MM.1S (cell line): ENCODE data around the gene HRAS.

Experiments
- DNase-seq: peaks from one replicate; pipeline ENCODE4 v3.0.0-alpha.2; 2015
- H2AFZ ChIP-seq: fragments of 300-600 bp; sonication (generic); 2 replicates; pipeline ENCODE4 v1.6.0; 2016; ENCODE audit warnings: antibody characterized with exemption, low read length
- H3F3A ChIP-seq: fragments of 300-600 bp; sonication (generic); 2 replicates; pipeline ENCODE4 v1.6.1; 2016; ENCODE audit warnings: mild to moderate bottlenecking, antibody characterized with exemption, low read length, moderate library complexity, mixed read lengths; ENCODE audit not compliant: insufficient read depth
- H3K27ac ChIP-seq: fragments of 300-600 bp; sonication (generic); 2 replicates; pipeline ENCODE4 v1.5.1; 2016; ENCODE audit warnings: mild to moderate bottlenecking, low read length
- H3K27me3 ChIP-seq: fragments of 300-600 bp; sonication (generic); replicated peaks from 2 replicates; pipeline ENCODE4 v1.6.0; 2016; ENCODE audit warnings: low read length; ENCODE audit not compliant: insufficient read depth
- H3K36me3 ChIP-seq: fragments of 300-600 bp; sonication (generic); replicated peaks from 2 replicates; pipeline ENCODE4 v1.6.1; 2016; ENCODE audit warnings: mild to moderate bottlenecking, low read length, mixed read lengths; ENCODE audit not compliant: insufficient read depth
- H3K4me1 ChIP-seq: fragments of 300-600 bp; sonication (generic); 2 replicates; pipeline ENCODE4 v1.6.1; 2016; ENCODE audit warnings: low read length, mixed read lengths
- H3K4me2 ChIP-seq: fragments of 300-600 bp; sonication (generic); 2 replicates; pipeline ENCODE4 v1.6.0; 2016; ENCODE audit warnings: low read depth, low read length
- H3K4me3 ChIP-seq: fragments of 300-600 bp; sonication (generic); 2 replicates; pipeline ENCODE4 v1.5.1; 2016; ENCODE audit warnings: low read length, mixed read lengths
- H3K79me2 ChIP-seq: fragments of 300-600 bp; sonication (generic); 2 replicates; pipeline ENCODE4 v1.6.1; 2016; ENCODE audit warnings: mixed run types, low read length, mixed read lengths
- H3K9ac ChIP-seq: fragments of 300-600 bp; sonication (generic); 2 replicates; pipeline ENCODE4 v1.6.1; 2016; ENCODE audit warnings: low read length, mixed read lengths
- H3K9me2 ChIP-seq: fragments of 300-600 bp; sonication (generic); replicated peaks from 2 replicates; pipeline ENCODE4 v1.6.1; 2016; ENCODE audit warnings: mild to moderate bottlenecking, low read length, mixed read lengths; ENCODE audit not compliant: insufficient read depth
- H3K9me3 ChIP-seq: fragments of 300-600 bp; sonication (generic); replicated peaks from 2 replicates; pipeline ENCODE4 v1.6.1; 2016; ENCODE audit warnings: mild to moderate bottlenecking, low read length, mixed read lengths; ENCODE audit not compliant: insufficient read depth
- H4K20me1 ChIP-seq: fragments of 300-600 bp; sonication (generic); 2 replicates; pipeline ENCODE4 v1.6.1; 2016; ENCODE audit warnings: mild to moderate bottlenecking, low read length, moderate library complexity, mixed read lengths; ENCODE audit not compliant: insufficient read depth
- CTCF ChIP-seq: fragments of 300-600 bp; sonication (generic); IDR thresholded peaks from 2 replicates; pipeline ENCODE4 v1.5.1; 2016; ENCODE audit warnings: antibody characterized with exemption, low read length, mixed read lengths
- EZH2 ChIP-seq: fragments of 300-600 bp; sonication (generic); optimal IDR thresholded peaks from 2 replicates; pipeline ENCODE3; 2017; ENCODE audit warnings: low read depth, mild to moderate bottlenecking, antibody characterized with exemption, low read length, mixed read lengths
- EZH2phosphoT487 ChIP-seq: fragments of 300-600 bp; sonication (generic); IDR thresholded peaks from 2 replicates; pipeline ENCODE4 v1.6.1; 2018; ENCODE audit warnings: antibody characterized with exemption, low read length

The HRAS gene

GRCh38 chr11:512761-513595 lies 22.4 kb downstream of the HRAS start:
- Histone ChIP-seq H3K9me3 (no peaks in the 10 kb centered on the region), H3K4me1 (no peaks in the 10 kb centered on the region), H3K9me2 (no peaks in the 10 kb centered on the region), H3K9ac (no peak overlapping the region), H4K20me1 (no peaks in the 10 kb centered on the region), H3K27me3 (no peaks in the 10 kb centered on the region), H3F3A (no peaks in the 10 kb centered on the region), H3K79me2 (no peaks in the 10 kb centered on the region), H2AFZ (no peak overlapping the region), H3K36me3 (no peaks in the 10 kb centered on the region), H3K4me2 (no peak overlapping the region), H3K27ac (no peak overlapping the region), H3K4me3 (no peak overlapping the region)
- DNase-seq = no peak
- TF ChIP-seq CTCF (no peak), EZH2 (no peak), EZH2phosphoT487 (no peak)

- TF ChIP-seq CTCF = no peak
- TF ChIP-seq EZH2 = no peak
- TF ChIP-seq EZH2phosphoT487 = no peak
- Histone ChIP-seq H3K27me3 (no peaks in the 10 kb centered on the region), H3K9me3 (no peaks in the 10 kb centered on the region), H3F3A (0 out of 2 replicates have a peak, but pooled peaks cover 3% of the 10 kb centered on the region), H3K36me3 (no peaks in the 10 kb centered on the region), H3K4me3 (no peak overlapping the region), H3K9me2 (no peaks in the 10 kb centered on the region), H3K4me2 (no peak overlapping the region), H3K4me1 (no peaks in the 10 kb centered on the region), H3K9ac (no peak overlapping the region), H2AFZ (no peak overlapping the region), H4K20me1 (no peaks in the 10 kb centered on the region), H3K79me2 (peaks cover 29% of the 10 kb centered on the region), H3K27ac (no peak overlapping the region)
- no peak for DNase-seq
Observed at GRCh38 chr11:508956-509355, 26.4 kb downstream of the HRAS start.

- no peaks in the 10 kb centered on the region for H3K27me3 ChIP-seq
- peak overlapping the region; percentile 42; the same call in 1 of the 2 replicates for H2AFZ ChIP-seq
- no peaks in the 10 kb centered on the region for H3K36me3 ChIP-seq
Observed at GRCh38 chr11:507727-508515, 27.5 kb downstream of the HRAS start.

More at GRCh38 chr11:507727-508515, 27.5 kb downstream of the HRAS start:
- no peaks in the 10 kb centered on the region for H3K9me2 ChIP-seq
- H3K27ac ChIP-seq = no peak overlapping the region
- H3K4me2 ChIP-seq = peak overlapping the region; percentile 72
- H3K9ac ChIP-seq = no peak overlapping the region; the same call in 1 of the 2 replicates
- 0 out of 2 replicates have a peak, but pooled peaks cover 3% of the 10 kb centered on the region for H3F3A ChIP-seq
- no peaks in the 10 kb centered on the region for H4K20me1 ChIP-seq
- peak overlapping the region; percentile 40 for H3K4me3 ChIP-seq
- no peaks in the 10 kb centered on the region for H3K9me3 ChIP-seq
- DNase-seq = no peak
- H3K4me1 ChIP-seq = no peaks in the 10 kb centered on the region
- TF ChIP-seq EZH2phosphoT487 = no peak
- TF ChIP-seq EZH2 = no peak
- TF ChIP-seq CTCF = no peak
- H3K79me2 ChIP-seq = peaks cover 33% of the 10 kb centered on the region
